GM19351 (cell line): ENCODE results near the gene TAF1.
"Not testable (repeated sequence)": the region's sequence is repeated elsewhere in the genome, so short reads cannot be mapped to it uniquely, and the experiment has no call there.

ENCODE experiments used
- ATAC-seq: cut with Tn5 transposase; IDR thresholded peaks from one replicate; pipeline ENCODE4 v1.9.1; 2021; ENCODE audit warnings: mild to moderate bottlenecking, moderate library complexity; ENCODE audit not compliant: unreplicated experiment

Gene TAF1

GRCh38 chrX:71416260-71416659 is 50.1 kb downstream of the TAF1 start:
- ATAC-seq: not testable (repeated sequence)

- no peak for ATAC-seq
Observed at GRCh38 chrX:71420686-71421085, 54.5 kb downstream of the TAF1 start.

GRCh38 chrX:71432733-71433132 is 66.6 kb downstream of the TAF1 start:
- no peak for ATAC-seq

- no peak for ATAC-seq
Observed at GRCh38 chrX:71438750-71439149, 72.6 kb downstream of the TAF1 start.

GRCh38 chrX:71439420-71439819 is 73.3 kb downstream of the TAF1 start:
- no peak for ATAC-seq

- ATAC-seq: no peak
Observed at GRCh38 chrX:71439896-71440295, 73.7 kb downstream of the TAF1 start.

- ATAC-seq: no peak
Observed at GRCh38 chrX:71440401-71440800, 74.2 kb downstream of the TAF1 start.

GRCh38 chrX:71441809-71442208 is 75.7 kb downstream of the TAF1 start:
- ATAC-seq: not testable (repeated sequence)

GRCh38 chrX:71450433-71451106 is 84.4 kb downstream of the TAF1 start:
- ATAC-seq: no peak

GRCh38 chrX:71451518-71451917 is 85.4 kb downstream of the TAF1 start:
- not testable (repeated sequence) for ATAC-seq

- no peak for ATAC-seq
Observed at GRCh38 chrX:71453056-71453455, 86.9 kb downstream of the TAF1 start.

- no peak for ATAC-seq
Observed at GRCh38 chrX:71454222-71454621, 88.1 kb downstream of the TAF1 start.

GRCh38 chrX:71458866-71459265 is 92.7 kb downstream of the TAF1 start:
- ATAC-seq: no peak

GRCh38 chrX:71464968-71465367 is 98.8 kb downstream of the TAF1 start:
- ATAC-seq: no peak

- ATAC-seq: no peak
Observed at GRCh38 chrX:71466979-71467523, 100.9 kb downstream of the TAF1 start.

- no peak for ATAC-seq
Observed at GRCh38 chrX:71475785-71476540, 109.8 kb downstream of the TAF1 start.

GRCh38 chrX:71482228-71482958 is 116.2 kb downstream of the TAF1 start:
- no peak for ATAC-seq

GRCh38 chrX:71487814-71488213 is 121.7 kb downstream of the TAF1 start:
- no peak for ATAC-seq

- ATAC-seq: no peak
Observed at GRCh38 chrX:71489540-71489939, 123.4 kb downstream of the TAF1 start.

- ATAC-seq: peak; percentile 59
Observed at GRCh38 chrX:71492231-71493065, 126.3 kb downstream of the TAF1 start.
